T-cell (primary cell): Measurements from ENCODE around the gene LAMC1. TPM values are rescaled to one million over a fixed set of nuclear protein-coding genes. Genes with fewer than 3 reads are reported as not detected.

Experiments used
- ATAC-seq, 4 experiments: fragments of 200-7000 bp in 3 of 4; fragments of 150-1000 bp in 1 of 4; cut with Tn5 transposase; replicated peaks in 1 of 4; 1 replicate in 3 of 4; 2 replicates in 1 of 4; pipeline ENCODE4 v1.10.0; 2021; ENCODE audit warnings: moderate library complexity in 3 of 4, mild to moderate bottlenecking in 2 of 4, moderate number of reproducible peaks in 1 of 4
- CTCF ChIA-PET, 2 donors: fragments of 300-600 bp; sonication (Branson Sonifier 250); formaldehyde crosslinking; loops; one replicate each; lab custom pipeline; 2022; ENCODE audit warnings: antibody characterized with exemption in 2 of 2; lab: Charles Lee
- POLR2A ChIA-PET, 2 donors: fragments of 300-600 bp; sonication (Branson Sonifier 250); formaldehyde crosslinking; loops; one replicate each; lab custom pipeline; 2022; ENCODE audit warnings: antibody characterized with exemption in 2 of 2; lab: Charles Lee
- DNase-seq, 35 experiments: peaks; one replicate each; pipeline versions ENCODE4 v3.0.0 to v3.0.0-alpha.2; 2013 to 2023
- H3K27ac ChIP-seq: one replicate; pipeline ENCODE4 v1.5.1; 2013; ENCODE audit warnings: low read length
- H3K27me3 ChIP-seq, 2 experiments: replicated peaks in 1 of 2; 1 replicate in 1 of 2; 2 replicates in 1 of 2; pipeline versions ENCODE4 v1.6.1 to v1.7.0; 2013; ENCODE audit warnings: low read length in 1 of 2, mixed read lengths in 1 of 2; ENCODE audit not compliant: control insufficient read depth in 2 of 2, insufficient read depth in 2 of 2; ENCODE audit errors: extremely low read depth in 1 of 2
- H3K36me3 ChIP-seq, 2 donors: 1 replicate in 1 of 2; 2 replicates in 1 of 2; pipeline versions ENCODE4 v1.6.1 to v1.7.0; 2013; ENCODE audit warnings: low read length in 1 of 2; ENCODE audit not compliant: control insufficient read depth in 2 of 2, insufficient read depth in 1 of 2; ENCODE audit errors: extremely low read depth in 1 of 2
- H3K4me1 ChIP-seq, 2 experiments: 1 replicate in 1 of 2; 2 replicates in 1 of 2; pipeline versions ENCODE4 v1.6.1 to v1.7.0; 2013; ENCODE audit warnings: low read length in 2 of 2, mixed read lengths in 1 of 2; ENCODE audit not compliant: insufficient read depth in 2 of 2, control insufficient read depth in 1 of 2; ENCODE audit errors: extremely low read depth in 1 of 2
- H3K4me3 ChIP-seq, 2 donors: 1 replicate in 1 of 2; 2 replicates in 1 of 2; pipeline versions ENCODE4 v1.5.1 to v1.7.0; 2013; ENCODE audit warnings: mild to moderate bottlenecking in 2 of 2, low read length in 1 of 2, moderate library complexity in 1 of 2; ENCODE audit not compliant: control insufficient read depth in 1 of 2; ENCODE audit errors: extremely low read depth in 1 of 2
- H3K9me3 ChIP-seq: 2 replicates; pipeline ENCODE4 v1.7.0; 2013
- H3K27ac Mint-ChIP-seq, 2 donors: one replicate each; pipeline ENCODE4 v1.8.0; 2020 to 2021; ENCODE audit warnings: mild to moderate bottlenecking in 2 of 2, mixed read lengths in 2 of 2
- H3K27me3 Mint-ChIP-seq, 2 donors: one replicate each; pipeline ENCODE4 v1.8.0; 2021 to 2022; ENCODE audit warnings: mixed read lengths in 2 of 2
- H3K36me3 Mint-ChIP-seq: one replicate; pipeline ENCODE4 v1.8.0; 2021; ENCODE audit warnings: mixed read lengths
- H3K4me1 Mint-ChIP-seq, 3 donors: one replicate each; pipeline ENCODE4 v1.8.0; 2020 to 2022; ENCODE audit warnings: mixed read lengths in 3 of 3, mild to moderate bottlenecking in 1 of 3
- H3K4me3 Mint-ChIP-seq, 3 donors: one replicate each; pipeline ENCODE4 v1.8.0; 2020 to 2022; ENCODE audit warnings: mild to moderate bottlenecking in 3 of 3, mixed read lengths in 3 of 3, moderate library complexity in 3 of 3
- H3K9me3 Mint-ChIP-seq, 3 donors: one replicate each; pipeline ENCODE4 v1.8.0; 2020 to 2022; ENCODE audit warnings: mixed read lengths in 3 of 3
- WGBS: methylation state at CpG from one replicate; pipeline ENCODE4 v1.1.5; 2013; ENCODE audit warnings: missing lambda C conversion rate; ENCODE audit not compliant: insufficient coverage; 5-methylcytosine and 5-hydroxymethylcytosine counted together
- total RNA-seq, 35 experiments: library from RNA in 6 of 35; stranded (reverse) in 6 of 35; fragments of 120-200 nt in 1 of 35; gene quantifications; one replicate each; pipeline versions ENCODE4 v1.2.1 to v1.2.4 and lab custom pipeline; 2013 to 2026

LAMC1 gene
- total RNA-seq, 5 donors from 2014 or later (not counting 1 experiment from before 2014, with no cell fraction given) = 0.30 to 3.1 (median 2.1) TPM

- WGBS = 45% methylated on average over 2 of the region's 2 CpGs
- no peak overlapping the region for H3K4me3 Mint-ChIP-seq
- no peaks in the 10 kb centered on the region for H3K27me3 ChIP-seq
- no peaks in the 10 kb centered on the region for H3K4me1 Mint-ChIP-seq
- H3K9me3 Mint-ChIP-seq = no peaks in the 10 kb centered on the region
- H3K27ac Mint-ChIP-seq = no peak overlapping the region
- H3K4me1 ChIP-seq = no peaks in the 10 kb centered on the region
- ChIA-PET POLR2A (no interaction called here), CTCF (no interaction called here)
- ATAC-seq (no peak), DNase-seq (no peak)
- H3K4me3 ChIP-seq = no peak overlapping the region
- H3K27me3 Mint-ChIP-seq = peaks cover 11 to 15% of the 10 kb centered on the region in 2 donors
- no peaks in the 10 kb centered on the region for H3K36me3 Mint-ChIP-seq
- H3K27ac ChIP-seq = no peak overlapping the region
- H3K36me3 ChIP-seq = no peaks in the 10 kb centered on the region
- no peaks in the 10 kb centered on the region for H3K9me3 ChIP-seq
These were observed 71.1 kb downstream of the LAMC1 start for GRCh38 chr1:183094351-183094750.

- peaks cover 11 to 15% of the 10 kb centered on the region in 2 donors for H3K27me3 Mint-ChIP-seq
- no peaks in the 10 kb centered on the region for H3K4me1 Mint-ChIP-seq
- H3K36me3 Mint-ChIP-seq = no peaks in the 10 kb centered on the region
- Histone ChIP-seq H3K27ac (no peak overlapping the region), H3K4me3 (no peak overlapping the region), H3K27me3 (peaks cover 0 to 5% of the 10 kb centered on the region in 2 experiments), H3K4me1 (no peaks in the 10 kb centered on the region), H3K36me3 (no peaks in the 10 kb centered on the region), H3K9me3 (no peaks in the 10 kb centered on the region)
- H3K9me3 Mint-ChIP-seq = no peaks in the 10 kb centered on the region
- H3K27ac Mint-ChIP-seq = no peak overlapping the region
- DNase-seq = no peak
- no peak overlapping the region for H3K4me3 Mint-ChIP-seq
- POLR2A ChIA-PET = no interaction called here
- CTCF ChIA-PET = no interaction called here
- ATAC-seq = no peak
- no CpG with 5 or more reads among the region's 2 CpGs for WGBS
These were observed 73.1 kb downstream of the LAMC1 start for GRCh38 chr1:183096351-183096750.

GRCh38 chr1:183096894-183097293 lies 73.7 kb downstream of the LAMC1 start:
- no peak overlapping the region for H3K27ac Mint-ChIP-seq
- no peak overlapping the region for H3K27ac ChIP-seq
- H3K4me1 ChIP-seq = no peaks in the 10 kb centered on the region
- H3K36me3 Mint-ChIP-seq = no peaks in the 10 kb centered on the region
- H3K4me3 Mint-ChIP-seq = no peak overlapping the region
- WGBS = no CpG with 5 or more reads among the region's 3 CpGs
- CTCF ChIA-PET = no interaction called here
- POLR2A ChIA-PET = no interaction called here
- no peaks in the 10 kb centered on the region for H3K4me1 Mint-ChIP-seq
- H3K9me3 ChIP-seq = no peaks in the 10 kb centered on the region
- no peaks in the 10 kb centered on the region for H3K9me3 Mint-ChIP-seq
- H3K4me3 ChIP-seq = no peak overlapping the region
- H3K27me3 ChIP-seq = peaks cover 0 to 7% of the 10 kb centered on the region in 2 experiments
- DNase-seq (no peak), ATAC-seq (no peak)
- peaks cover 12 to 18% of the 10 kb centered on the region in 2 donors for H3K27me3 Mint-ChIP-seq
- H3K36me3 ChIP-seq = no peaks in the 10 kb centered on the region

GRCh38 chr1:183097438-183098051 lies 74.3 kb downstream of the LAMC1 start:
- Histone ChIP-seq H3K9me3 (no peaks in the 10 kb centered on the region), H3K27me3 (peaks cover 0 to 8% of the 10 kb centered on the region in 2 experiments), H3K36me3 (no peaks in the 10 kb centered on the region), H3K27ac (no peak overlapping the region), H3K4me1 (no peaks in the 10 kb centered on the region), H3K4me3 (no peak overlapping the region)
- Mint-ChIP-seq H3K27me3 (peaks cover 14 to 20% of the 10 kb centered on the region in 2 donors), H3K36me3 (no peaks in the 10 kb centered on the region), H3K4me3 (no peak overlapping the region), H3K4me1 (no peaks in the 10 kb centered on the region), H3K27ac (no peak overlapping the region), H3K9me3 (no peaks in the 10 kb centered on the region)
- no peak for ATAC-seq
- ChIA-PET CTCF (no interaction called here), POLR2A (no interaction called here)
- no peak for DNase-seq
- WGBS = no CpG with 5 or more reads among the region's 3 CpGs

- no peak overlapping the region for H3K27ac ChIP-seq
- H3K36me3 Mint-ChIP-seq = no peaks in the 10 kb centered on the region
- peaks cover 17 to 19% of the 10 kb centered on the region in 2 donors for H3K27me3 Mint-ChIP-seq
- no peaks in the 10 kb centered on the region for H3K9me3 ChIP-seq
- H3K27me3 ChIP-seq = peaks cover 0 to 10% of the 10 kb centered on the region in 2 experiments
- ChIA-PET CTCF (no interaction called here), POLR2A (no interaction called here)
- H3K4me3 ChIP-seq = no peak overlapping the region
- H3K4me1 Mint-ChIP-seq = no peaks in the 10 kb centered on the region
- no peak overlapping the region for H3K27ac Mint-ChIP-seq
- 100% methylated on average over 1 of the region's 2 CpGs for WGBS
- no peaks in the 10 kb centered on the region for H3K9me3 Mint-ChIP-seq
- H3K4me1 ChIP-seq = no peaks in the 10 kb centered on the region
- no peak for DNase-seq
- no peak for ATAC-seq
- H3K36me3 ChIP-seq = no peaks in the 10 kb centered on the region
- H3K4me3 Mint-ChIP-seq = no peak overlapping the region
These were observed 75.1 kb downstream of the LAMC1 start for GRCh38 chr1:183098317-183098716.

- DNase-seq (no peak), ATAC-seq (no peak)
- Histone ChIP-seq H3K4me3 (no peak overlapping the region), H3K27me3 (peaks cover 0 to 11% of the 10 kb centered on the region in 2 experiments), H3K9me3 (no peaks in the 10 kb centered on the region), H3K36me3 (no peaks in the 10 kb centered on the region), H3K4me1 (no peaks in the 10 kb centered on the region), H3K27ac (no peak overlapping the region)
- no peak overlapping the region for H3K27ac Mint-ChIP-seq
- no peak overlapping the region for H3K4me3 Mint-ChIP-seq
- no peaks in the 10 kb centered on the region for H3K9me3 Mint-ChIP-seq
- H3K36me3 Mint-ChIP-seq = no peaks in the 10 kb centered on the region
- ChIA-PET CTCF (no interaction called here), POLR2A (no interaction called here)
- WGBS = 83% methylated on average over 1 of the region's 4 CpGs
- H3K4me1 Mint-ChIP-seq = no peaks in the 10 kb centered on the region
- peaks cover 6 to 8% of the 10 kb centered on the region in 2 donors for H3K27me3 Mint-ChIP-seq
These were observed 77.2 kb downstream of the LAMC1 start for GRCh38 chr1:183100361-183100974.
